Panc1 (cell line): ENCODE results near the gene NRP1.

Experiments
- CTCF ChIP-seq: fragments of 450-650 bp; IDR thresholded peaks from 2 replicates; pipeline ENCODE4 v1.5.1; 2017; ENCODE audit warnings: mild to moderate bottlenecking
- POLR2AphosphoS5 ChIP-seq: IDR thresholded peaks from 2 replicates; pipeline ENCODE4 v1.6.1; 2012; ENCODE audit warnings: mild to moderate bottlenecking, low read depth, low read length, moderate library complexity
- REST ChIP-seq, 2 experiments: IDR thresholded peaks; 2 replicates each; pipeline ENCODE4 v1.6.1; 2011 to 2012; ENCODE audit warnings: low read depth in 2 of 2, control low read depth in 1 of 2, low read length in 1 of 2, mild to moderate bottlenecking in 1 of 2, moderate library complexity in 1 of 2; ENCODE audit not compliant: insufficient read depth in 1 of 2
- SIN3A ChIP-seq: IDR thresholded peaks from 2 replicates; pipeline ENCODE4 v1.6.1; 2012; ENCODE audit warnings: low read depth, mild to moderate bottlenecking, low read length, moderate library complexity, borderline replicate concordance; ENCODE audit not compliant: insufficient read depth

GRCh38 chr10:33235951-33236350 is 98.5 kb downstream of the NRP1 start:
- TF ChIP-seq CTCF (no peak), REST (IDR thresholded peaks at IDR 0.05; ENCODE audit: insufficient read depth in 1 of 2, low read depth in 2 of 2, low read length in 1 of 2) (no peak), POLR2AphosphoS5 (no peak), SIN3A (no peak)
